H1 (cell line): ENCODE data around the gene ZMYND12. TPM values are rescaled to one million over a fixed set of nuclear protein-coding genes. Genes with fewer than 3 reads are reported as not detected.

Source experiments
- CTCF ChIA-PET: fragments of 300-600 bp; sonication (Branson Sonifier 250); formaldehyde crosslinking; loops from one replicate; lab custom pipeline; 2021; ENCODE audit not compliant: partially characterized antibody; lab: Charles Lee
- POLR2A ChIA-PET: fragments of 300-600 bp; sonication (Branson Sonifier 250); formaldehyde crosslinking; loops from one replicate; lab custom pipeline; 2021; ENCODE audit warnings: inconsistent platforms; ENCODE audit not compliant: partially characterized antibody; lab: Charles Lee
- DNase-seq, 2 experiments: peaks; one replicate each; pipeline versions ENCODE4 v3.0.0 to v3.0.0-alpha.2; 2010 to 2022; ENCODE audit warnings: low spot score in 2 of 2, low read depth in 1 of 2, mixed read lengths in 1 of 2
- FAIRE-seq: peaks from 2 replicates; lab custom pipeline; 2011; peaks lifted over from hg19 to GRCh38; lab: Jason Lieb, UNC
- H2AFZ ChIP-seq: 2 replicates; pipeline ENCODE4 v1.8.1; 2012; ENCODE audit warnings: low read length, inconsistent platforms
- H2AK5ac ChIP-seq: 2 replicates; pipeline ENCODE4 v1.6.1; 2013; ENCODE audit warnings: low read depth, low read length
- H2BK120ac ChIP-seq: replicated peaks from 2 replicates; pipeline ENCODE3; 2013; ENCODE audit warnings: low read depth, low read length, inconsistent platforms
- H2BK12ac ChIP-seq: 2 replicates; pipeline ENCODE4 v1.6.1; 2013; ENCODE audit warnings: low read depth, low read length
- H2BK15ac ChIP-seq: 2 replicates; pipeline ENCODE4 v1.6.1; 2013; ENCODE audit warnings: low read length
- H2BK20ac ChIP-seq: 2 replicates; pipeline ENCODE4 v1.6.1; 2013; ENCODE audit warnings: low read length
- H2BK5ac ChIP-seq: 2 replicates; pipeline ENCODE4 v1.6.1; 2013; ENCODE audit warnings: low read depth, low read length
- H3K14ac ChIP-seq: 2 replicates; pipeline ENCODE4 v1.6.1; 2013; ENCODE audit warnings: inconsistent platforms; ENCODE audit not compliant: insufficient read length
- H3K18ac ChIP-seq: 2 replicates; pipeline ENCODE4 v1.6.1; 2013; ENCODE audit warnings: low read length; ENCODE audit errors: extremely low read depth
- H3K23ac ChIP-seq: 2 replicates; pipeline ENCODE4 v1.6.1; 2013; ENCODE audit warnings: inconsistent platforms; ENCODE audit not compliant: insufficient read length
- H3K23me2 ChIP-seq: 2 replicates; pipeline ENCODE4 v1.6.1; 2013; ENCODE audit warnings: low read depth, low read length
- H3K27ac ChIP-seq: 2 replicates; pipeline ENCODE4 v1.6.1; 2011; ENCODE audit warnings: low read depth, low read length, inconsistent platforms
- H3K27me3 ChIP-seq, 4 experiments: replicated peaks in 1 of 4; 1 replicate in 1 of 4; 2 replicates in 3 of 4; pipeline versions ENCODE4 v1.6.1 to v1.8.1; 2011 to 2013; ENCODE audit warnings: low read length in 3 of 4, mild to moderate bottlenecking in 3 of 4, inconsistent platforms in 2 of 4, mixed read lengths in 2 of 4, moderate library complexity in 1 of 4; ENCODE audit not compliant: control insufficient read depth in 3 of 4, insufficient read depth in 3 of 4; ENCODE audit errors: extremely low read depth in 1 of 4
- H3K36me3 ChIP-seq, 4 experiments: 2 replicates each; pipeline versions ENCODE4 v1.6.1 to v1.8.1; 2011 to 2013; ENCODE audit warnings: mild to moderate bottlenecking in 4 of 4, low read length in 3 of 4, moderate library complexity in 2 of 4, control low read depth in 1 of 4, inconsistent platforms in 1 of 4; ENCODE audit not compliant: insufficient read depth in 4 of 4, control insufficient read depth in 2 of 4
- H3K4ac ChIP-seq: replicated peaks from 2 replicates; pipeline ENCODE3; 2013; ENCODE audit warnings: low read length, low read depth, mixed read lengths, inconsistent platforms; ENCODE audit not compliant: insufficient read length
- H3K4me1 ChIP-seq, 4 experiments: replicated peaks in 1 of 4; 1 replicate in 1 of 4; 2 replicates in 3 of 4; pipeline versions ENCODE4 v1.6.1 to v1.8.1; 2011 to 2013; ENCODE audit warnings: low read length in 3 of 4, inconsistent platforms in 2 of 4, mixed read lengths in 1 of 4; ENCODE audit not compliant: insufficient read depth in 4 of 4, control insufficient read depth in 3 of 4
- H3K4me2 ChIP-seq, 2 experiments: 2 replicates each; pipeline versions ENCODE4 v1.6.1 to v1.8.1; 2011 to 2013; ENCODE audit warnings: low read depth in 2 of 2, low read length in 2 of 2, control low read depth in 1 of 2, inconsistent platforms in 1 of 2, mild to moderate bottlenecking in 1 of 2; ENCODE audit not compliant: insufficient read depth in 1 of 2
- H3K4me3 ChIP-seq, 4 experiments: fragments of 200-600, 300-600 bp in 1 of 4; sonication (generic), shearing (Covaris generic), sonication (Bioruptor Twin) in 1 of 4; 2 replicates each; pipeline versions ENCODE4 v1.5.1 to v1.8.1; 2011 to 2016; ENCODE audit warnings: low read length in 4 of 4, low read depth in 3 of 4, control low read depth in 2 of 4, inconsistent platforms in 2 of 4, mild to moderate bottlenecking in 2 of 4, mixed read lengths in 1 of 4, moderate library complexity in 1 of 4; ENCODE audit not compliant: insufficient read depth in 2 of 4; ENCODE audit errors: extremely low read depth in 1 of 4
- H3K56ac ChIP-seq: replicated peaks from 2 replicates; pipeline ENCODE3; 2013; ENCODE audit warnings: low read depth, mild to moderate bottlenecking, mixed read lengths, low read length, inconsistent platforms; ENCODE audit not compliant: insufficient read length
- H3K79me1 ChIP-seq: 2 replicates; pipeline ENCODE4 v1.6.1; 2013; ENCODE audit warnings: low read depth, low read length, control low read depth
- H3K79me2 ChIP-seq, 2 experiments: 2 replicates each; pipeline versions ENCODE4 v1.6.1 to v1.8.1; 2012 to 2013; ENCODE audit warnings: low read length in 2 of 2, mild to moderate bottlenecking in 2 of 2, inconsistent platforms in 1 of 2; ENCODE audit not compliant: insufficient read depth in 2 of 2, control insufficient read depth in 1 of 2
- H3K9ac ChIP-seq, 4 experiments: replicated peaks in 1 of 4; 1 replicate in 1 of 4; 2 replicates in 3 of 4; pipeline versions ENCODE4 v1.6.1 to v1.8.1; 2011 to 2013; ENCODE audit warnings: low read depth in 3 of 4, low read length in 3 of 4, control low read depth in 2 of 4, mild to moderate bottlenecking in 2 of 4, moderate library complexity in 2 of 4, inconsistent platforms in 1 of 4; ENCODE audit errors: extremely low read depth in 1 of 4
- H3K9me3 ChIP-seq, 2 experiments: 2 replicates each; pipeline versions ENCODE4 v1.6.1 to v1.8.1; 2012 to 2013; ENCODE audit warnings: mild to moderate bottlenecking in 2 of 2, moderate library complexity in 2 of 2, control low read depth in 1 of 2, inconsistent platforms in 1 of 2, low read depth in 1 of 2, low read length in 1 of 2, mixed read lengths in 1 of 2; ENCODE audit not compliant: insufficient read depth in 2 of 2
- H4K20me1 ChIP-seq, 2 experiments: replicated peaks in 1 of 2; 2 replicates each; pipeline versions ENCODE3 to v1.8.1; 2011 to 2013; ENCODE audit warnings: inconsistent platforms in 2 of 2, low read length in 2 of 2, mild to moderate bottlenecking in 1 of 2; ENCODE audit not compliant: insufficient read depth in 2 of 2, control insufficient read depth in 1 of 2
- H4K5ac ChIP-seq: 2 replicates; pipeline ENCODE4 v1.6.1; 2013; ENCODE audit warnings: low read length, low read depth, mixed read lengths, inconsistent platforms; ENCODE audit not compliant: insufficient read length
- H4K8ac ChIP-seq: 2 replicates; pipeline ENCODE4 v1.8.0; 2013; ENCODE audit warnings: mild to moderate bottlenecking, moderate library complexity, low read length, inconsistent platforms; ENCODE audit not compliant: insufficient read depth; ENCODE audit errors: extremely low read depth
- H4K91ac ChIP-seq: replicated peaks from 2 replicates; pipeline ENCODE3; 2013; ENCODE audit warnings: low read length, mixed read lengths, inconsistent platforms; ENCODE audit not compliant: insufficient read length
- CTBP2 ChIP-seq: IDR thresholded peaks from 2 replicates; pipeline ENCODE4 v1.7.0; 2011; ENCODE audit warnings: borderline replicate concordance, mild to moderate bottlenecking, moderate library complexity, mixed read lengths, low read length; ENCODE audit not compliant: insufficient read depth, insufficient read length
- EGR1 ChIP-seq: IDR thresholded peaks from 2 replicates; pipeline ENCODE4 v1.6.1; 2011; ENCODE audit warnings: low read depth, low read length, borderline replicate concordance
- GABPA ChIP-seq: IDR thresholded peaks from 2 replicates; pipeline ENCODE4 v1.6.1; 2011; ENCODE audit warnings: mild to moderate bottlenecking, low read length, moderate library complexity, borderline replicate concordance; ENCODE audit not compliant: insufficient read depth
- HDAC6 ChIP-seq: IDR thresholded peaks from one replicate; pipeline ENCODE4 v1.7.1; 2012; ENCODE audit warnings: low read depth, mild to moderate bottlenecking, inconsistent platforms, low read length, moderate library complexity
- RAD21 ChIP-seq, 2 experiments: IDR thresholded peaks in 1 of 2; conservative IDR thresholded peaks in 1 of 2; 2 replicates each; pipeline ENCODE4 v1.6.1; 2011; ENCODE audit warnings: low read depth in 2 of 2, low read length in 2 of 2, improper control_type of control experiment in 1 of 2, inconsistent platforms in 1 of 2, mild to moderate bottlenecking in 1 of 2, moderate library complexity in 1 of 2
- SIX5 ChIP-seq: IDR thresholded peaks from 2 replicates; pipeline ENCODE4 v1.6.1; 2011; ENCODE audit warnings: mild to moderate bottlenecking, low read depth, low read length
- SP4 ChIP-seq: IDR thresholded peaks from 2 replicates; pipeline ENCODE4 v1.6.1; 2012; ENCODE audit warnings: low read length, inconsistent platforms
- WGBS, 2 experiments: shearing (Covaris generic) in 1 of 2; methylation state at CpG; one replicate each; pipeline versions ENCODE4 v1.1.6 to v1.1.7; 2013 to 2015; ENCODE audit warnings: low lambda C conversion rate in 2 of 2, mixed read lengths in 2 of 2, inconsistent platforms in 1 of 2, low coverage in 1 of 2, missing lambda C conversion rate in 1 of 2; ENCODE audit not compliant: insufficient replicate concordance in 2 of 2, insufficient coverage in 1 of 2, insufficient read length in 1 of 2; ENCODE audit errors: extremely low coverage in 1 of 2, missing lambda C conversion rate in 1 of 2; 5-methylcytosine and 5-hydroxymethylcytosine counted together
- polyA plus RNA-seq, 7 experiments: library from polyadenylated mRNA; depleted of rRNA in 3 of 7; stranded (reverse) in 5 of 7; unstranded in 2 of 7; fragments of >200 nt in 5 of 7; fragments of 200-250 nt in 2 of 7; gene quantifications; 1 replicate in 5 of 7; 2 replicates in 1 of 7; 4 replicates in 1 of 7; pipeline versions ENCODE4 v1.2.1 to v1.2.3, GENCODE V29; 2011 to 2013; ENCODE audit warnings: missing spikeins in 2 of 7, mixed read lengths in 2 of 7
- total RNA-seq: library from RNA; stranded (reverse); fragmentation: NEBNext Ultra II Directional; extraction: Animal tissue kit (Norgen Biotek cat#: 25700); gene quantifications from 2 replicates; pipeline ENCODE4 v1.2.1, GENCODE V29; 2021
- TF ChIP-seq, protein P1 (sequence below): IDR thresholded peaks from 2 replicates; pipeline ENCODE4 v1.6.1; 2011; ENCODE audit warnings: low read length, improper control_type of control experiment
- TF ChIP-seq, protein P2 (sequence below): IDR thresholded peaks from 2 replicates; pipeline ENCODE4 v1.6.1; 2012; ENCODE audit warnings: inconsistent platforms
- TF ChIP-seq, protein P3 (sequence below), 3 experiments: IDR thresholded peaks; 1 replicate in 2 of 3; 2 replicates in 1 of 3; pipeline versions ENCODE4 v1.5.1 to v1.6.1; 2011; ENCODE audit warnings: low read length in 3 of 3, mild to moderate bottlenecking in 3 of 3, inconsistent platforms in 2 of 3, low read depth in 1 of 3, moderate library complexity in 1 of 3; ENCODE audit not compliant: insufficient read depth in 1 of 3; ENCODE audit errors: control extremely low read depth in 1 of 3

Gene ZMYND12
- total and polyA plus RNA-seq, 2 of the 8 experiments (the other 6 are each of a cell fraction or from before 2014, with no cell fraction given) = 0.62 TPM; not detected in 1

DNA sequence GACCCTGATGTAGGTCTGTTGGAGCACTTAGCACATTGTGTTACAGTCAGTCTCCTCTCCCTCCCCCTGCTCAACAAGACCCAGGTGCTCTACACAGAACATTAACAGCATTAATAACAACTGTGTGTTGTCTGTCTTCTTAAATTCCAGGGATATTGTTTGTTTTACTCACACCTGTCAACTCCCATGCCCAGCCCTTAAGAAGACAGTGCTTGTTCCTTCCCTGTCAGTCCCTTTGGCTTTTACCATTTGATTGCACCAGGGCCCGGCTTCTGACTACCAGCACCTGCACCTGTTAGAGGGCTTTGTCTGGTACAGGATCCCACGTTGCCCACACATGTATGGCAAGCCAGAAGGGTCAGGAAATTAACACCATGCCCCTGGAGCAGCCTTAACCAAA, 63.6 kb downstream of the ZMYND12 start:
- no peak overlapping the region for H3K4me2 ChIP-seq
- H3K36me3 ChIP-seq = no peaks in the 10 kb centered on the region
- ChIA-PET POLR2A (interaction anchor here (1.2 kb wide), 1 partner anchor 10 kb away, joined by 4 read pairs; no protein-coding TSS in a partner anchor), CTCF (interaction anchor here (1.4 kb wide), 1 partner anchor 12 kb away, joined by 5 read pairs; no protein-coding TSS in a partner anchor)
- no peak overlapping the region for H3K18ac ChIP-seq
- DNase-seq = no peak
- H3K79me2 ChIP-seq = no peaks in the 10 kb centered on the region
- no peak for FAIRE-seq
- no peaks in the 10 kb centered on the region for H4K20me1 ChIP-seq
- no peak overlapping the region for H4K91ac ChIP-seq
- H2BK12ac ChIP-seq = no peak overlapping the region
- H2BK15ac ChIP-seq = no peak overlapping the region
- no peak overlapping the region for H3K14ac ChIP-seq
- no peak overlapping the region for H4K5ac ChIP-seq
- no peaks in the 10 kb centered on the region for H3K9me3 ChIP-seq
- H2BK5ac ChIP-seq = no peak overlapping the region
- no peak overlapping the region for H3K4me3 ChIP-seq
- no peaks in the 10 kb centered on the region for H3K79me1 ChIP-seq
- no peak overlapping the region for H3K27ac ChIP-seq
- H3K27me3 ChIP-seq = no peaks in the 10 kb centered on the region
- H2BK20ac ChIP-seq = no peak overlapping the region
- 85% methylated on average over 2 of the region's 2 CpGs; no CpG with 5 or more reads in 1 of the 2 experiments for WGBS, 2 experiments
- no peak overlapping the region for H2AFZ ChIP-seq
- no peak overlapping the region for H2BK120ac ChIP-seq
- H3K23me2 ChIP-seq = no peaks in the 10 kb centered on the region
- H3K9ac ChIP-seq = no peak overlapping the region
- no peak overlapping the region for H3K4ac ChIP-seq
- no peak overlapping the region for H3K23ac ChIP-seq
- H2AK5ac ChIP-seq = no peak overlapping the region
- H3K4me1 ChIP-seq = no peaks in the 10 kb centered on the region
- no peak overlapping the region for H4K8ac ChIP-seq
- H3K56ac ChIP-seq = no peak overlapping the region
- no peak for TF ChIP-seq RAD21 (IDR thresholded peaks at IDR 0.05 in 1 of 2, conservative IDR thresholded peaks at IDR 0.05 in 1 of 2; ENCODE audit: low read depth in 2 of 2, low read length in 2 of 2)
- TF ChIP-seq, protein P1, sequence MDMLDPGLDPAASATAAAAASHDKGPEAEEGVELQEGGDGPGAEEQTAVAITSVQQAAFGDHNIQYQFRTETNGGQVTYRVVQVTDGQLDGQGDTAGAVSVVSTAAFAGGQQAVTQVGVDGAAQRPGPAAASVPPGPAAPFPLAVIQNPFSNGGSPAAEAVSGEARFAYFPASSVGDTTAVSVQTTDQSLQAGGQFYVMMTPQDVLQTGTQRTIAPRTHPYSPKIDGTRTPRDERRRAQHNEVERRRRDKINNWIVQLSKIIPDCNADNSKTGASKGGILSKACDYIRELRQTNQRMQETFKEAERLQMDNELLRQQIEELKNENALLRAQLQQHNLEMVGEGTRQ = no peak
- no peak for TF ChIP-seq SIX5
- TF ChIP-seq CTBP2 = no peak
- no peak for TF ChIP-seq GABPA
- TF ChIP-seq, protein P2, sequence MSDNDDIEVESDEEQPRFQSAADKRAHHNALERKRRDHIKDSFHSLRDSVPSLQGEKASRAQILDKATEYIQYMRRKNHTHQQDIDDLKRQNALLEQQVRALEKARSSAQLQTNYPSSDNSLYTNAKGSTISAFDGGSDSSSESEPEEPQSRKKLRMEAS = no peak
- TF ChIP-seq, protein P3, sequence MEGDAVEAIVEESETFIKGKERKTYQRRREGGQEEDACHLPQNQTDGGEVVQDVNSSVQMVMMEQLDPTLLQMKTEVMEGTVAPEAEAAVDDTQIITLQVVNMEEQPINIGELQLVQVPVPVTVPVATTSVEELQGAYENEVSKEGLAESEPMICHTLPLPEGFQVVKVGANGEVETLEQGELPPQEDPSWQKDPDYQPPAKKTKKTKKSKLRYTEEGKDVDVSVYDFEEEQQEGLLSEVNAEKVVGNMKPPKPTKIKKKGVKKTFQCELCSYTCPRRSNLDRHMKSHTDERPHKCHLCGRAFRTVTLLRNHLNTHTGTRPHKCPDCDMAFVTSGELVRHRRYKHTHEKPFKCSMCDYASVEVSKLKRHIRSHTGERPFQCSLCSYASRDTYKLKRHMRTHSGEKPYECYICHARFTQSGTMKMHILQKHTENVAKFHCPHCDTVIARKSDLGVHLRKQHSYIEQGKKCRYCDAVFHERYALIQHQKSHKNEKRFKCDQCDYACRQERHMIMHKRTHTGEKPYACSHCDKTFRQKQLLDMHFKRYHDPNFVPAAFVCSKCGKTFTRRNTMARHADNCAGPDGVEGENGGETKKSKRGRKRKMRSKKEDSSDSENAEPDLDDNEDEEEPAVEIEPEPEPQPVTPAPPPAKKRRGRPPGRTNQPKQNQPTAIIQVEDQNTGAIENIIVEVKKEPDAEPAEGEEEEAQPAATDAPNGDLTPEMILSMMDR (IDR thresholded peaks at IDR 0.05; ENCODE audit: control extremely low read depth in 1 of 3, insufficient read depth in 1 of 3, low read depth in 1 of 3, low read length in 3 of 3) = no peak
- TF ChIP-seq HDAC6 = no peak
- no peak for TF ChIP-seq EGR1
- no peak for TF ChIP-seq SP4
